IPS DF 6.9 (cell line): Measurements from ENCODE around the gene EML2.
"Not testable (repeated sequence)": the region's sequence is repeated elsewhere in the genome, so short reads cannot be mapped to it uniquely, and the experiment has no call there.

Experiments used
- DNase-seq: peaks from one replicate; pipeline ENCODE4 v3.0.0-alpha.2; 2013; ENCODE audit warnings: low read depth, low spot score
- H3K27ac ChIP-seq: one replicate; pipeline ENCODE4 v1.5.1; 2013; ENCODE audit warnings: low read length, control low read depth
- H3K27me3 ChIP-seq: 2 replicates; pipeline ENCODE4 v1.6.1; 2013; ENCODE audit warnings: mild to moderate bottlenecking, low read length; ENCODE audit not compliant: control insufficient read depth, insufficient read depth
- H3K36me3 ChIP-seq: 2 replicates; pipeline ENCODE4 v1.6.1; 2013; ENCODE audit warnings: low read length; ENCODE audit not compliant: control insufficient read depth, insufficient read depth
- H3K4me1 ChIP-seq: 2 replicates; pipeline ENCODE4 v1.6.1; 2013; ENCODE audit warnings: low read length; ENCODE audit not compliant: control insufficient read depth, insufficient read depth
- H3K4me3 ChIP-seq: 2 replicates; pipeline ENCODE4 v1.5.1; 2013; ENCODE audit warnings: mild to moderate bottlenecking, low read length
- H3K9me3 ChIP-seq: 2 replicates; pipeline ENCODE4 v1.6.1; 2013; ENCODE audit warnings: low read length, inconsistent platforms; ENCODE audit not compliant: control insufficient read depth, insufficient read depth
- WGBS: extraction: QIAGEN DNeasy Blood & Tissue Kit; methylation state at CpG from one replicate; pipeline ENCODE4 v1.1.7; 2013; ENCODE audit warnings: mixed read lengths, missing lambda C conversion rate; ENCODE audit not compliant: insufficient read length, insufficient coverage; 5-methylcytosine and 5-hydroxymethylcytosine counted together

The EML2 gene

GRCh38 chr19:45637890-45638667 is 1.1 kb downstream of the EML2 start:
- Histone ChIP-seq H3K36me3 (no peaks in the 10 kb centered on the region), H3K9me3 (no peaks in the 10 kb centered on the region), H3K27me3 (no peaks in the 10 kb centered on the region), H3K4me1 (peaks cover 2% of the 10 kb centered on the region; the same call in 1 of the 2 replicates), H3K27ac (no peak overlapping the region), H3K4me3 (no peak overlapping the region; the same call in 1 of the 2 replicates)
- no peak for DNase-seq
- WGBS: no CpG with 5 or more reads among the region's 19 CpGs

GRCh38 chr19:45636902-45637301 is 2.3 kb downstream of the EML2 start:
- peaks cover 3% of the 10 kb centered on the region; the same call in 1 of the 2 replicates for H3K4me1 ChIP-seq
- no peak overlapping the region for H3K27ac ChIP-seq
- DNase-seq: no peak
- no peak overlapping the region for H3K4me3 ChIP-seq
- no CpG with 5 or more reads among the region's 2 CpGs for WGBS
- no peaks in the 10 kb centered on the region for H3K27me3 ChIP-seq
- H3K36me3 ChIP-seq: no peaks in the 10 kb centered on the region
- H3K9me3 ChIP-seq: no peaks in the 10 kb centered on the region

- Histone ChIP-seq H3K36me3 (no peaks in the 10 kb centered on the region), H3K4me1 (peaks cover 3% of the 10 kb centered on the region; the same call in 1 of the 2 replicates), H3K4me3 (no peak overlapping the region), H3K9me3 (no peaks in the 10 kb centered on the region), H3K27me3 (no peaks in the 10 kb centered on the region), H3K27ac (no peak overlapping the region)
- no CpG with 5 or more reads among the region's 1 CpG for WGBS
- no peak for DNase-seq
These were observed 2.9 kb downstream of the EML2 start for GRCh38 chr19:45636275-45636674.

- DNase-seq: no peak
- Histone ChIP-seq H3K4me1 (peaks cover 3% of the 10 kb centered on the region; the same call in 1 of the 2 replicates), H3K9me3 (no peaks in the 10 kb centered on the region), H3K4me3 (no peak overlapping the region; the same call in 1 of the 2 replicates), H3K27me3 (no peaks in the 10 kb centered on the region), H3K36me3 (no peaks in the 10 kb centered on the region), H3K27ac (no peak overlapping the region)
- no CpG with 5 or more reads among the region's 27 CpGs for WGBS
These were observed 6.6 kb downstream of the EML2 start for GRCh38 chr19:45632468-45633196.

- H3K4me1 ChIP-seq: peaks cover 3% of the 10 kb centered on the region; the same call in 1 of the 2 replicates
- H3K27me3 ChIP-seq: no peaks in the 10 kb centered on the region
- H3K4me3 ChIP-seq: no peak overlapping the region
- no peaks in the 10 kb centered on the region for H3K36me3 ChIP-seq
- H3K27ac ChIP-seq: no peak overlapping the region
- no CpG with 5 or more reads among the region's 2 CpGs for WGBS
- DNase-seq: no peak
- H3K9me3 ChIP-seq: no peaks in the 10 kb centered on the region
These were observed 8.7 kb downstream of the EML2 start for GRCh38 chr19:45630463-45630862.

GRCh38 chr19:45629704-45630103 is 9.5 kb downstream of the EML2 start:
- Histone ChIP-seq H3K27me3 (no peaks in the 10 kb centered on the region), H3K4me3 (no peak overlapping the region), H3K9me3 (no peaks in the 10 kb centered on the region), H3K27ac (no peak overlapping the region), H3K36me3 (no peaks in the 10 kb centered on the region), H3K4me1 (peaks cover 3% of the 10 kb centered on the region; the same call in 1 of the 2 replicates)
- no CpG with 5 or more reads among the region's 4 CpGs for WGBS
- no peak for DNase-seq

GRCh38 chr19:45628219-45628618 is 11.0 kb downstream of the EML2 start:
- no CpG with 5 or more reads among the region's 7 CpGs for WGBS
- not testable (repeated sequence) for H3K27me3 ChIP-seq, H3K9me3 ChIP-seq, H3K4me3 ChIP-seq, DNase-seq, H3K27ac ChIP-seq, H3K4me1 ChIP-seq, H3K36me3 ChIP-seq

GRCh38 chr19:45623984-45624383 is 15.2 kb downstream of the EML2 start:
- H3K27me3 ChIP-seq: no peaks in the 10 kb centered on the region
- H3K9me3 ChIP-seq: no peaks in the 10 kb centered on the region
- 0 out of 2 replicates have a peak, but pooled peaks cover 2% of the 10 kb centered on the region for H3K4me1 ChIP-seq
- no peak overlapping the region for H3K27ac ChIP-seq
- H3K4me3 ChIP-seq: no peak overlapping the region
- 0 out of 2 replicates have a peak, but pooled peaks cover 2% of the 10 kb centered on the region for H3K36me3 ChIP-seq
- no peak for DNase-seq
- whole genome bisulfite sequencing: no CpG with 5 or more reads among the region's 1 CpG

- Histone ChIP-seq H3K4me1 (0 out of 2 replicates have a peak, but pooled peaks cover 2% of the 10 kb centered on the region), H3K27me3 (no peaks in the 10 kb centered on the region), H3K9me3 (no peaks in the 10 kb centered on the region), H3K4me3 (no peak overlapping the region), H3K27ac (no peak overlapping the region), H3K36me3 (0 out of 2 replicates have a peak, but pooled peaks cover 2% of the 10 kb centered on the region)
- no CpG with 5 or more reads among the region's 6 CpGs for WGBS
- DNase-seq: no peak
These were observed 17.2 kb downstream of the EML2 start for GRCh38 chr19:45621976-45622503.

GRCh38 chr19:45621389-45621788 is 17.8 kb downstream of the EML2 start:
- H3K27ac ChIP-seq: no peak overlapping the region
- H3K4me1 ChIP-seq: 0 out of 2 replicates have a peak, but pooled peaks cover 2% of the 10 kb centered on the region
- no peaks in the 10 kb centered on the region for H3K27me3 ChIP-seq
- no peak overlapping the region for H3K4me3 ChIP-seq
- no CpG with 5 or more reads among the region's 17 CpGs for WGBS
- no peaks in the 10 kb centered on the region for H3K9me3 ChIP-seq
- no peak for DNase-seq
- 0 out of 2 replicates have a peak, but pooled peaks cover 2% of the 10 kb centered on the region for H3K36me3 ChIP-seq
